OCI-LY7 (cell line): Measurements from ENCODE around the gene ZNRF3.

Experiments used
- CTCF ChIP-seq: fragments of 200-600 bp; sonication (generic); conservative IDR thresholded peaks from 2 replicates; pipeline ENCODE4 v1.5.1; 2014; ENCODE audit warnings: mild to moderate bottlenecking, antibody characterized with exemption, low read length, moderate library complexity, mixed read lengths
- EZH2phosphoT487 ChIP-seq: fragments of 200-600 bp; sonication (generic); IDR thresholded peaks from 2 replicates; pipeline ENCODE4 v1.6.1; 2018; ENCODE audit warnings: low read depth, borderline replicate concordance, mild to moderate bottlenecking, mixed run types, antibody characterized with exemption, low read length, moderate library complexity, mixed read lengths

DNA sequence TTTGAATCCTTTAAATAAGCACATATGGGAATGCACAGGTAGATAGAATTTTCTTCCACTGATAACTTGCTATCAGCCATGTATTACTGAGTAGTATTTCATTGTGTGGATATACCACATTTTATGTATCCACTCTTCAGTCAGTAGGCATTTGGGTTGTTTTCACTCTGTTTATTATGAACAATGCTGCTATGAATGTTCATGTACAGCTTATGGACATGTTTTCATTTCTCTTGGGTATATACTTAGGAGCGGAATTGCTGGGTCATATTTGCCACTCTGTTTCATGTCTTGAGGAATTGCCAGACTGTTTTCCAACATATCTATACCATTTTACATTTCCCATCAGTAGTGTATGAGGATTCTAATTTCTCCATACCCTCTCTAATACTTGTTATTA lies 63.8 kb downstream of the ZNRF3 start:
- TF ChIP-seq CTCF (no peak), EZH2phosphoT487 (no peak)
